Measurements from ENCODE around the gene TMEM196.
"Not testable (repeated sequence)": the region's sequence is repeated elsewhere in the genome, so short reads cannot be mapped to it uniquely, and the experiment has no call there.

Gene TMEM196

GRCh38 chr7:19708397-19709248 is 64.8 kb downstream of the TMEM196 start, which contains the start of gene POLR1F:
POLR1F (minus strand) TSS chr7:19709037; CDS start chr7:19709016, 21 bp downstream.
- H3K27me3 ChIP-seq (ENCODE audit: insufficient read depth, low read length) = no peaks in the 10 kb centered on the region
- H2AFZ ChIP-seq (ENCODE audit: low read length, unreplicated experiment) = peak within 1 kb of the TSS; percentile 94
- H3K79me2 ChIP-seq (ENCODE audit: control insufficient read depth, insufficient read depth, low read length, unreplicated experiment) = peaks cover 41% of the 10 kb centered on the region
- H3K36me3 ChIP-seq (ENCODE audit: insufficient read depth, low read length) = peaks cover 5% of the 10 kb centered on the region; the same call in 1 of the 2 replicates
- H3K4me1 ChIP-seq (ENCODE audit: control insufficient read depth, insufficient read depth, low read length, unreplicated experiment) = peaks cover 12% of the 10 kb centered on the region
- peak within 1 kb of the TSS; percentile 82 for H3K4me3 ChIP-seq (ENCODE audit: low read depth, low read length)
- H3K27ac ChIP-seq (ENCODE audit: low read depth, low read length) = peak within 1 kb of the TSS; percentile 22; the same call in 1 of the 2 replicates

- H3K27me3 ChIP-seq (ENCODE audit: insufficient read depth, low read length) = no peaks in the 10 kb centered on the region
- peak overlapping the region; percentile 82 for H3K4me3 ChIP-seq (ENCODE audit: low read depth, low read length)
- no peak overlapping the region for H3K27ac ChIP-seq (ENCODE audit: low read depth, low read length)
- peaks cover 41% of the 10 kb centered on the region for H3K79me2 ChIP-seq (ENCODE audit: control insufficient read depth, insufficient read depth, low read length, unreplicated experiment)
- H2AFZ ChIP-seq (ENCODE audit: low read length, unreplicated experiment) = no peak overlapping the region
- H3K4me1 ChIP-seq (ENCODE audit: control insufficient read depth, insufficient read depth, low read length, unreplicated experiment) = peaks cover 12% of the 10 kb centered on the region
- H3K36me3 ChIP-seq (ENCODE audit: insufficient read depth, low read length) = peaks cover 18% of the 10 kb centered on the region
Measured at GRCh38 chr7:19707240-19707639, 66.2 kb downstream of the TMEM196 start.

GRCh38 chr7:19705663-19706062 is 67.8 kb downstream of the TMEM196 start:
- Histone ChIP-seq H3K36me3 (ENCODE audit: insufficient read depth, low read length) (peaks cover 26% of the 10 kb centered on the region), H3K4me1 (ENCODE audit: control insufficient read depth, insufficient read depth, low read length, unreplicated experiment) (peaks cover 12% of the 10 kb centered on the region), H3K27ac (ENCODE audit: low read depth, low read length) (no peak overlapping the region), H3K79me2 (ENCODE audit: control insufficient read depth, insufficient read depth, low read length, unreplicated experiment) (peaks cover 47% of the 10 kb centered on the region), H3K4me3 (ENCODE audit: low read depth, low read length) (no peak overlapping the region), H3K27me3 (ENCODE audit: insufficient read depth, low read length) (no peaks in the 10 kb centered on the region), H2AFZ (ENCODE audit: low read length, unreplicated experiment) (no peak overlapping the region)

DNA sequence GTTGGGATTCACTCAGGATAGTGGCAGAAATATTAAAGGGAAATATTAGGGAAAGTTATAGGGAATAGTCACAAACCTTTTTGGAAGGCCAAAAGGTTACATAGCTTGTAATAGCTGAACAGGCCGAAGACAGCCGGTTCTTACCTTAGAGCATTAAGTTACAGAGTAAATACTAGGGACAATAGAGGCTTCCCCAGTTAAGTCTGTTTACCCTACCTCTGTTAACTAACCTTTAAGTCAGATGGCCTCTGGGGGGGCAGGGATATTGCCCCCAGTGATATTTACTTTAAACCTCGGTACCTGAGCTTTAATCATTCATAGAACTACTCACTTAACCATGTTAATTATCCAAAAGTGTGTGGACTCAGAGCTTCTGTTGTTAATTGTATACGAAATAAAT is 71.9 kb downstream of the TMEM196 start:
- no peak overlapping the region for H3K4me3 ChIP-seq (ENCODE audit: low read depth, low read length)
- H2AFZ ChIP-seq (ENCODE audit: low read length, unreplicated experiment) = no peak overlapping the region
- peaks cover 24% of the 10 kb centered on the region for H3K79me2 ChIP-seq (ENCODE audit: control insufficient read depth, insufficient read depth, low read length, unreplicated experiment)
- H3K27me3 ChIP-seq (ENCODE audit: insufficient read depth, low read length) = no peaks in the 10 kb centered on the region
- peaks cover 29% of the 10 kb centered on the region for H3K36me3 ChIP-seq (ENCODE audit: insufficient read depth, low read length)
- no peaks in the 10 kb centered on the region for H3K4me1 ChIP-seq (ENCODE audit: control insufficient read depth, insufficient read depth, low read length, unreplicated experiment)
- no peak overlapping the region for H3K27ac ChIP-seq (ENCODE audit: low read depth, low read length)

DNA sequence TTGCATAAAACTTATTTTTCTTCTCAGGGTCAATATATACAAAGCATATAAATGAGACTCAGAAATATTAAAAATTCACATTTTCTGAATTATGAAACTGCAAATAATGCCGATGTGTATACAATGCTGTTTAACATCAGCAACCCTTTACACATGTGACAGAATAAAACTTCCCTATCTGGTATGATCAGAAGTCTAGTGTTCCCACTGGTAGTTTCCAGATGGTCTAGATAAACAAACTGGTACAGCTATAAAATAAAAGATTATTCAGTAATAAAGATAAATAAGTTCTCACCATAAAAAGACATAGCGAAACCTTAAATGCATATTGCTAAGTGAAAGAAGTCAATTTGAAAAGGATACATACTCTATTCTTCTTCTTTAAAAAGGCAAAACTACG is 72.5 kb downstream of the TMEM196 start:
- Histone ChIP-seq H3K27ac (ENCODE audit: low read depth, low read length) (no peak overlapping the region), H3K4me1 (ENCODE audit: control insufficient read depth, insufficient read depth, low read length, unreplicated experiment) (no peaks in the 10 kb centered on the region), H2AFZ (ENCODE audit: low read length, unreplicated experiment) (no peak overlapping the region), H3K36me3 (ENCODE audit: insufficient read depth, low read length) (peaks cover 29% of the 10 kb centered on the region), H3K27me3 (ENCODE audit: insufficient read depth, low read length) (no peaks in the 10 kb centered on the region), H3K79me2 (ENCODE audit: control insufficient read depth, insufficient read depth, low read length, unreplicated experiment) (peaks cover 19% of the 10 kb centered on the region), H3K4me3 (ENCODE audit: low read depth, low read length) (no peak overlapping the region)

DNA sequence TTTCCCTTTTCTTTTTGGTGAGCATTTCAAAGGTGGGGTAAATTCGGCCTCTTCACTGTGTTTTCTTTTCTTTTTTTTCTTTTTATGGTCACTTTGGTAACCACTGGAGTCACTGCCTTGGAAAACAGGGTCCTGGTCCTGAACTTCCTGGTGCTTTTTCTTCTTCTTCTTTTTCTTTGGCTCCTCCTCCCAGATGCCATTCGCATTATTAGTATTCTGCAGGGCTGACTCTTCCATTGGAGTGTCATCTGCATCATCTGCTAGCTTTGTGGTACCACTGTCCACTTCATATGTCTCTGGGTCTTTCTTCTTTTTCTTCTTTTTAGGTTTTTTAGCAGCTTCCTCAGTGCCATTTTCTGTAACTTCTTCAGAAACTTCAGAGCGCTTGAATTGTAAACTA is 75.1 kb downstream of the TMEM196 start:
- peaks cover 21% of the 10 kb centered on the region for H3K36me3 ChIP-seq (ENCODE audit: insufficient read depth, low read length)

DNA sequence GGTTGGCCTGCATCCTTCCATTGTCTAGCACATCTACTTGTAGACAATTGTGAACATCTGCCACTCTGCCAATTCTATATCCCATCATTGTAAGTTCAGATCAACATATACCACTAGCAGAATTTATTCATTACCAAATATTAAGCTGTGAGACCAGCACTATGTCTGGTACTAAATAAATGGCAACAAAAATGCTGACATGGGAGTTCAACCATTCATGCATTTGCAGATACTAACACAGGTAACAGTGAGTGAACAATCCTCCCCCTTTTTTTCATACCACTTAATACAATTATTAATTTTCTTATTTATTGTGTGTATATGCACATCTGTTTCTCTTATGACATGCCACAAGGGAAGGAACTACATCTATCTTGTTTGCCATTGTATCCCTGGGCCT is 76.5 kb downstream of the TMEM196 start:
- no peaks in the 10 kb centered on the region for H3K4me1 ChIP-seq (ENCODE audit: control insufficient read depth, insufficient read depth, low read length, unreplicated experiment)
- H2AFZ ChIP-seq (ENCODE audit: low read length, unreplicated experiment) = no peak overlapping the region
- no peak overlapping the region for H3K27ac ChIP-seq (ENCODE audit: low read depth, low read length)
- peaks cover 3% of the 10 kb centered on the region for H3K79me2 ChIP-seq (ENCODE audit: control insufficient read depth, insufficient read depth, low read length, unreplicated experiment)
- H3K27me3 ChIP-seq (ENCODE audit: insufficient read depth, low read length) = no peaks in the 10 kb centered on the region
- H3K36me3 ChIP-seq (ENCODE audit: insufficient read depth, low read length) = peaks cover 8% of the 10 kb centered on the region; the same call in 1 of the 2 replicates
- no peak overlapping the region for H3K4me3 ChIP-seq (ENCODE audit: low read depth, low read length)

More for the DNA sequence above, 75.1 kb downstream of the TMEM196 start:
- Histone ChIP-seq H3K4me3 (ENCODE audit: low read depth, low read length) (no peak overlapping the region), H3K27ac (ENCODE audit: low read depth, low read length) (no peak overlapping the region), H3K27me3 (ENCODE audit: insufficient read depth, low read length) (no peaks in the 10 kb centered on the region), H2AFZ (ENCODE audit: low read length, unreplicated experiment) (no peak overlapping the region), H3K79me2 (ENCODE audit: control insufficient read depth, insufficient read depth, low read length, unreplicated experiment) (peaks cover 6% of the 10 kb centered on the region), H3K4me1 (ENCODE audit: control insufficient read depth, insufficient read depth, low read length, unreplicated experiment) (no peaks in the 10 kb centered on the region)

- no peak overlapping the region for H3K4me3 ChIP-seq (ENCODE audit: low read depth, low read length)
- H3K79me2 ChIP-seq (ENCODE audit: control insufficient read depth, insufficient read depth, low read length, unreplicated experiment) = no peaks in the 10 kb centered on the region
- H3K36me3 ChIP-seq (ENCODE audit: insufficient read depth, low read length) = no peaks in the 10 kb centered on the region
- no peaks in the 10 kb centered on the region for H3K4me1 ChIP-seq (ENCODE audit: control insufficient read depth, insufficient read depth, low read length, unreplicated experiment)
- H3K27ac ChIP-seq (ENCODE audit: low read depth, low read length) = no peak overlapping the region
- H2AFZ ChIP-seq (ENCODE audit: low read length, unreplicated experiment) = no peak overlapping the region
- H3K27me3 ChIP-seq (ENCODE audit: insufficient read depth, low read length) = no peaks in the 10 kb centered on the region
Measured at GRCh38 chr7:19692111-19692828, 81.1 kb downstream of the TMEM196 start.

DNA sequence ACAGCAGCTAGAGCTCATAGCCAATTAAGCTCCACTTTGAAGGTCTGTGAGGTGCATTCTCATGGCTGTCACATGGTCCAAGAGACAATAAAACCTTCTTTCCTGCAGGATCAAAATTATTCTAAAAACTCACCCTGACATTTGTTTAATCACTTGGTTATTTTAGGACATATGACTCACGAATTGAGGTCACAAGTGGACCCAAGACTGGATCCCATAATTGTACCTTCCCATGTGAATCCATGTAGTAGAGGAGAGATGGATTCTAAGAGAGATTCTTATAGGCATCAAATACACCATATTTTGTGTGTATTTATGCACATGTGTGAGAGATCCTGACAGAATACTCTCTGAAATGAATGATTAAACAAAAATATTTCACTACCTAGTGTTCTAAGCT is 82.7 kb downstream of the TMEM196 start:
- no peaks in the 10 kb centered on the region for H3K36me3 ChIP-seq (ENCODE audit: insufficient read depth, low read length)
- no peaks in the 10 kb centered on the region for H3K79me2 ChIP-seq (ENCODE audit: control insufficient read depth, insufficient read depth, low read length, unreplicated experiment)
- no peak overlapping the region for H3K4me3 ChIP-seq (ENCODE audit: low read depth, low read length)
- H3K27ac ChIP-seq (ENCODE audit: low read depth, low read length) = no peak overlapping the region
- H3K27me3 ChIP-seq (ENCODE audit: insufficient read depth, low read length) = no peaks in the 10 kb centered on the region
- no peaks in the 10 kb centered on the region for H3K4me1 ChIP-seq (ENCODE audit: control insufficient read depth, insufficient read depth, low read length, unreplicated experiment)
- no peak overlapping the region for H2AFZ ChIP-seq (ENCODE audit: low read length, unreplicated experiment)

DNA sequence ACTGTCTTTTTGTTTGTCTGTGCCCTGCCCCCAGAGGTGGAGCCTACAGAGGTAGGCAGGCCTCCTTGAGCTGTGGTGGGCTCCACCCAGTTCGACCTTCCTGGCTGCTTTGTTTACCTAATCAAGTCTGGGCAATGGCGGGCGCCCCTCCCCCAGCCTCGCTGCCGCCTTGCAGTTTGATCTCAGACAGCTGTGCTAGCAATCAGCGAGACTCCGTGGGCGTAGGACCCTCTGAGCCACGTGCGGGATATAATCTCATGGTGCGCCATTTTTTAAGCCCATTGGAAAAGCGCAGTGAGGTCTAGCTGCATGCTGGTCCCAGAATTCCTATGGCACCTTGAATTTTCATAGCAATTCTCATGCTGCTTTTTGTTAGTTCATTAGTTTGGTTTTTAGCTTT is 84.3 kb downstream of the TMEM196 start:
- H3K4me1 ChIP-seq (ENCODE audit: control insufficient read depth, insufficient read depth, low read length, unreplicated experiment); H3K27ac ChIP-seq (ENCODE audit: low read depth, low read length); H3K4me3 ChIP-seq (ENCODE audit: low read depth, low read length); H3K79me2 ChIP-seq (ENCODE audit: control insufficient read depth, insufficient read depth, low read length, unreplicated experiment); H3K27me3 ChIP-seq (ENCODE audit: insufficient read depth, low read length); H2AFZ ChIP-seq (ENCODE audit: low read length, unreplicated experiment); H3K36me3 ChIP-seq (ENCODE audit: insufficient read depth, low read length): not testable (repeated sequence)
